Neural crest cell (in vitro differentiated cells): ENCODE measurements around the gene FIGLA. TPM values are rescaled to one million over a fixed set of nuclear protein-coding genes. Genes with fewer than 3 reads are reported as not detected.

Experiments used
- DNase-seq: peaks from one replicate; pipeline ENCODE4 v3.0.0; 2021; ENCODE audit warnings: low read depth, mixed read lengths, low spot score
- H3K27ac Mint-ChIP-seq: one replicate; pipeline ENCODE4 v1.8.0; 2021; ENCODE audit warnings: mild to moderate bottlenecking, mixed read lengths; ENCODE audit not compliant: unreplicated experiment
- H3K27me3 Mint-ChIP-seq: 2 replicates; pipeline ENCODE4 v1.8.0; 2021; ENCODE audit warnings: low read depth, mild to moderate bottlenecking, mixed read lengths
- H3K36me3 Mint-ChIP-seq: 2 replicates; pipeline ENCODE4 v1.8.0; 2021; ENCODE audit warnings: low read depth, mild to moderate bottlenecking, mixed read lengths
- H3K4me1 Mint-ChIP-seq: 2 replicates; pipeline ENCODE4 v1.8.0; 2021; ENCODE audit warnings: mixed read lengths
- H3K4me3 Mint-ChIP-seq: one replicate; pipeline ENCODE4 v1.8.0; 2021; ENCODE audit warnings: mild to moderate bottlenecking, mixed read lengths
- H3K9me3 Mint-ChIP-seq: 2 replicates; pipeline ENCODE4 v1.8.0; 2021; ENCODE audit warnings: mixed read lengths
- CTCF ChIP-seq: fragments of 200-600 bp; sonication (generic); conservative IDR thresholded peaks from 2 replicates; pipeline ENCODE4 v1.5.0; 2021; ENCODE audit warnings: antibody characterized with exemption, mild to moderate bottlenecking
- total RNA-seq: library from RNA; stranded (reverse); gene quantifications from 2 replicates; pipeline ENCODE4 v1.2.1, GENCODE V29; 2021

The FIGLA gene
- total RNA-seq, 1 donor from 2014 or later = not detected

GRCh38 chr2:70807828-70808118 lies 17.3 kb upstream of the FIGLA start:
- TF ChIP-seq CTCF = no peak
- Mint-ChIP-seq H3K27ac (no peak overlapping the region), H3K4me3 (no peak overlapping the region), H3K36me3 (no peaks in the 10 kb centered on the region), H3K4me1 (peaks cover 15% of the 10 kb centered on the region), H3K9me3 (no peaks in the 10 kb centered on the region), H3K27me3 (peaks cover 6% of the 10 kb centered on the region)
- no peak for DNase-seq

DNA sequence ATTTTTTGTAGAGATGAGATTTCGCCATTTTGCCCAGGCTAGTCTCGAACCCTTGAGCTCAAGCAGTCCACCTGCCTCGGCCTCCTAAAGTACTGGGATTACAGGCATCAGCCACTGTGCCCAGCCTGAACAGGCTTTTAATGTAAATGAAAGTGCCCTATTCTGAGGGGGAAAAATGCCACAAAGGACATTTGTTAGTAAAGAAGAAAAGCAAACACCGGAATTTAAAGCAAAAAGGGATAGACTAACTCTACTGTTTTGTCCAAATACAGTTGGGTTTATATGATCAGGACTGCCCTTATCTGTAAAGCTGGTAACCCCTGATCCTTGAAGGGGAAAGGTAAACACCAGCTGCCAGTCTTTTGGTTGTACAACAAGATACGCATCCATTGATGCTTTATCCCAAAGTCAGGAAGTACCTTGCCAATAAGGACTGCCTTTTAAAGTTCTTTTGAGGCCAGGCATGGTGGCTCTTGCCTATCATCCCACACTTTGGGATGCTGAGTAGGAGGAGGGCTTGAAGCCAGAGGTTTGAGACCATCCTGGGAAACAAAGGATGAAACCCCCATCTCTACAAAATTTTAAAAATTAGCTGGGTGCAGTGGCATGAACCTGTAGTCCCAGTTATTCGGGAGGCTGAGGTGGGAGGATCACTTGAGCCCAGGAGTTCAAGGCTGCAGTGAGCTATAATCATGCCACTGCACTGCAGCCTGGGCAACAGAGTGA lies 16.8 kb upstream of the FIGLA start:
- Mint-ChIP-seq H3K27ac (no peak overlapping the region), H3K36me3 (no peaks in the 10 kb centered on the region), H3K9me3 (no peaks in the 10 kb centered on the region), H3K4me1 (peaks cover 15% of the 10 kb centered on the region), H3K27me3 (peaks cover 6% of the 10 kb centered on the region), H3K4me3 (no peak overlapping the region)
- DNase-seq = no peak
- TF ChIP-seq CTCF = no peak

GRCh38 chr2:70806620-70807019 lies 16.2 kb upstream of the FIGLA start:
- Mint-ChIP-seq H3K4me3 (no peak overlapping the region), H3K27me3 (peaks cover 6% of the 10 kb centered on the region), H3K9me3 (no peaks in the 10 kb centered on the region), H3K4me1 (peaks cover 15% of the 10 kb centered on the region), H3K27ac (no peak overlapping the region), H3K36me3 (no peaks in the 10 kb centered on the region)
- TF ChIP-seq CTCF = no peak
- no peak for DNase-seq

DNA sequence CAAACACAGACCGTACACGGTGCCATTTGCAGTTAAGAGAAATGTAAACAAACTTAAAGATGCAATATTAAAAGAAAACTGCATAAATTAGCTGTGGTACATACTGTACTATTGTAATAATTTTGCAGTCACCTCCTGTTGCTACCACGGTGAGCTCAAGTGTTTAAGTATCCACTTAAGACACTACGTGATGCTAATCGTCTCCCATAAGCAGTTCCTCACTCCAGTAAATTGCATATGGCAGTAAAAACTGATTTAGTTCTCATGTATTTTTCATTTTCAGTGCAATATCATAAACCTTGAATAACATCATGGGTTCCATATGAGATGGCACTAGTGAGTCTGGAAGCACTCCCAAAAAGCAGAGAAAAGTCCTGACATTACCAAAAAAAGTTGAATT lies 15.6 kb upstream of the FIGLA start:
- no peaks in the 10 kb centered on the region for H3K9me3 Mint-ChIP-seq
- peaks cover 6% of the 10 kb centered on the region for H3K27me3 Mint-ChIP-seq
- no peaks in the 10 kb centered on the region for H3K36me3 Mint-ChIP-seq
- H3K4me3 Mint-ChIP-seq = no peak overlapping the region
- peaks cover 15% of the 10 kb centered on the region for H3K4me1 Mint-ChIP-seq
- no peak for DNase-seq
- no peak overlapping the region for H3K27ac Mint-ChIP-seq
- TF ChIP-seq CTCF = no peak

DNA sequence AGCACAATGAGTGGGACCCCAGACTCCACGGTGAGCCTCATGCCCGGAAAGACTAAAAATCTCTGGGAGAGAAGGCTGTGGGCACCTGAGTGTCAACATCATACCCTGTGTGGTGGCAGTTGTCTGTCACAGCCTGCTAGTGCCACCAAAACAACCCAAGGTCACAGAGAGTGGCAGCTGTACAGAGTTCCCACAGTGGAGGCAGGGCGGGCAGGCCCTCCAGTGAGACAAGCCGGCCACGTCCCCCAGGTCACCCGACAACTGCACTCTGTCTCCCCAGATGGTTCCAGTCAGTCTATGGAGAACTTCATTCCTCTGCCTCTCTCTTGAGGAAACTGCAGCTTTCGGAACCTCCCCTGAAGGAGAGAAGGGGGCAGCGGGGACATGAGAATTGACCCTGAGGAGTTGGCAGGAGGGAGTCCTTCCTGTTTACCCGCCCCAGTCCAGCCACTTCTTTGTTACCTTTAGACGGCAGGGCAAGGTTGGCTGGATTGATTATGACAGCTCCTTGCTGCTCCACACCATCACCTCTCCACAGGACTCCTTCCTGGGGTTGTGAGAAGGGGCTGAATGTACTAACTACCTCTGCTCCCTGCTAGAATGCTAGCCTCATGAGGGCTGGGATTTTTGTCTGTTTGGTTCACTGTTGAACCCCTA lies 11.3 kb upstream of the FIGLA start:
- Mint-ChIP-seq H3K36me3 (peaks cover 2% of the 10 kb centered on the region), H3K4me3 (no peak overlapping the region), H3K9me3 (peaks cover 4% of the 10 kb centered on the region), H3K27ac (no peak overlapping the region), H3K4me1 (peaks cover 5% of the 10 kb centered on the region), H3K27me3 (peaks cover 15% of the 10 kb centered on the region)
- no peak for TF ChIP-seq CTCF
- no peak for DNase-seq
